Choroid plexus epithelial cell (primary cell): Measurements from ENCODE around the gene STIM2.

Experiments
- DNase-seq: peaks from one replicate; pipeline ENCODE4 v3.0.0-alpha.2; 2010; ENCODE audit warnings: low read depth
- H3K4me3 ChIP-seq: 2 replicates; pipeline ENCODE4 v1.5.1; 2011; ENCODE audit warnings: low read depth, mild to moderate bottlenecking, control low read depth, low read length, moderate library complexity
- TF ChIP-seq, protein P1 (sequence below): conservative IDR thresholded peaks from 2 replicates; pipeline ENCODE4 v1.5.1; 2011; ENCODE audit warnings: low read depth, mild to moderate bottlenecking, control low read depth, inconsistent platforms, low read length, moderate library complexity

The STIM2 gene

DNA sequence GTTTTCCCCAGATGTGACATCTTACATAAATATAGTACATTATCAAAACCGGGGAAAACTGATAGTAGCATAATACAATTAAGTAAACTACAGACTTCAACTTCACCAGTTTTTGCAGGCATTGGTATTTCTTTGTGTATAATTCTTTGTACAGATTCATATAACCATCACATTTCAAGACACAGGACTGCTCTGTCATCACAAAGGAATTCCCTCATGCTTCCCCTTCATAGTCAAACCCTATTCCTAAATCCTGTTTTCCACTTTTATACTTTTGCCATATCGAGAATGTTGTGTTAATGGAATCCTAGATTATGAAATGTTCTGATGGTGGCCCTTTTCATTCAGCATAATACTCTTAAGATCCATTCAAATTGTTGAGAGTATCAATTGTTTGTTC lies 36.0 kb downstream of the STIM2 start:
- peak; percentile 59 for DNase-seq
- TF ChIP-seq, protein P1, sequence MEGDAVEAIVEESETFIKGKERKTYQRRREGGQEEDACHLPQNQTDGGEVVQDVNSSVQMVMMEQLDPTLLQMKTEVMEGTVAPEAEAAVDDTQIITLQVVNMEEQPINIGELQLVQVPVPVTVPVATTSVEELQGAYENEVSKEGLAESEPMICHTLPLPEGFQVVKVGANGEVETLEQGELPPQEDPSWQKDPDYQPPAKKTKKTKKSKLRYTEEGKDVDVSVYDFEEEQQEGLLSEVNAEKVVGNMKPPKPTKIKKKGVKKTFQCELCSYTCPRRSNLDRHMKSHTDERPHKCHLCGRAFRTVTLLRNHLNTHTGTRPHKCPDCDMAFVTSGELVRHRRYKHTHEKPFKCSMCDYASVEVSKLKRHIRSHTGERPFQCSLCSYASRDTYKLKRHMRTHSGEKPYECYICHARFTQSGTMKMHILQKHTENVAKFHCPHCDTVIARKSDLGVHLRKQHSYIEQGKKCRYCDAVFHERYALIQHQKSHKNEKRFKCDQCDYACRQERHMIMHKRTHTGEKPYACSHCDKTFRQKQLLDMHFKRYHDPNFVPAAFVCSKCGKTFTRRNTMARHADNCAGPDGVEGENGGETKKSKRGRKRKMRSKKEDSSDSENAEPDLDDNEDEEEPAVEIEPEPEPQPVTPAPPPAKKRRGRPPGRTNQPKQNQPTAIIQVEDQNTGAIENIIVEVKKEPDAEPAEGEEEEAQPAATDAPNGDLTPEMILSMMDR, result no peak
- no peak overlapping the region for H3K4me3 ChIP-seq

DNA sequence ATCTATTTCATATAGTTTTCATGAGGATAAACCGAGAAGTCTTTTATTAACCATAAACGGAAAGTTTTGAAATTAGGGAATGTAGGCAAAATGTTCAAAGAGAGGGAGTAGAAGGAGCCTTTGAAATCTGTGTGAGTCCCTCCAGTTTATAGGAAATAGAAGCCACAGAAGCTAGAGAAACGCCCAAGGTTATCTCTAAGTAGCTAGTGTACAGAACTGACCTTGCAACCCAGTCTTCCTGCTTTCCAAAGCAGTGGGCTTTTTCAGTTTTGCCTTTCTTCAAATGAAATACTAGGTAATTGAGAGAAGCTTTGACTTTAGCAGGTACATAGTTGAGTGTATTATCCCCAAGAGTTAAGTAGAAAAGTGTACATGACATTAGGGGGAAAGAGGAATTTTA lies 39.4 kb downstream of the STIM2 start:
- DNase-seq, result peak; percentile 24
- H3K4me3 ChIP-seq, result no peak overlapping the region
- TF ChIP-seq, protein P1, result no peak

DNA sequence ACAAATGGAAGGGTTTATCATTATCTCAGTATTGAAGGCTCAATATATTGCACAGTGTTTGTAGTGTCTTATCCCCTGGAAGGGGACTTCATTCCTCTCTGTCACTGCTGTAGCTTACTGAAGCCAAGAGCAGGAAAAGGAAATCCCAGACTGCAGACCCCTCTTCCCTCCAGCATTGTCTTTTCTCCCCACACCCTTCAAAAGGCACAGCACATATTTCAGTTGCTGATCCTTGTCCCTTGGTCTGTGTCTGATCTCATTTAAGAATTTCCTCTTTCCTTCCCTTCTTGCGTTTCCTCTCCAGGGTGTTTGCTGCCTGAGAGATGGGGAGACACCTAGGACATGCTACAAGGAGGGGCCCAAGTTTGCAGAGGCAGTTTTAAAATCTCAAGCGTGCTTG lies 40.1 kb downstream of the STIM2 start:
- H3K4me3 ChIP-seq, result no peak overlapping the region
- TF ChIP-seq, protein P1, result no peak
- no peak for DNase-seq

- TF ChIP-seq, protein P1, result no peak
- no peak for DNase-seq
- H3K4me3 ChIP-seq, result no peak overlapping the region
These were observed 44.5 kb downstream of the STIM2 start for GRCh38 chr4:26905172-26905571.

GRCh38 chr4:26907731-26908599 lies 47.3 kb downstream of the STIM2 start:
- no peak for DNase-seq
- no peak overlapping the region for H3K4me3 ChIP-seq
- TF ChIP-seq, protein P1, result no peak

DNA sequence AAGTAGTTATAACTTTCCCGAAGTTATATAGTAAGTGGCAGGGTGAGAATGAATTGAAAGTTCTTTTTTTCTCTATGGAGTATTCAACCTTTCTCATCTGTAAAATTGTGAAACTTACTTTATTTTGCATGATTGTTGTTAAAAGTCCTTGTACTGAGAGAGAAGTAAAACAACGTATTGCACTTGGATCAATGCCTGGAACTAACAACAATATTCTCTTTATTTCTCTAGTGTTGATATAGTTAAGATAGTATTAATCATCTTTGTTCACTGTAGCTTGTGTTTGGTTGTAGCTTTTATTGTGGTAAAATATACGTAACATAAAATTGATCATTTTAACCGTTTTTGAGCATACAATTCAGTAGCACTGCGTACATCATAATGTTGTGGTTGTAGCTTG lies 48.7 kb downstream of the STIM2 start:
- no peak for DNase-seq
- H3K4me3 ChIP-seq, result no peak overlapping the region
- TF ChIP-seq, protein P1, result no peak

GRCh38 chr4:26911254-26911653 lies 50.6 kb downstream of the STIM2 start:
- no peak for DNase-seq
- TF ChIP-seq, protein P1, result no peak
- H3K4me3 ChIP-seq, result no peak overlapping the region
